Vagina (tissue), 2 donors: ENCODE data around the gene PRSS56.

Source experiments
- POLR2A ChIP-seq, 2 donors: fragments of 450-650 bp; IDR thresholded peaks; one replicate each; pipeline ENCODE4 v1.6.1; 2017; ENCODE audit warnings: antibody characterized with exemption in 2 of 2, mild to moderate bottlenecking in 2 of 2, moderate library complexity in 2 of 2
- POLR2AphosphoS5 ChIP-seq, 2 donors: sonication (generic); formaldehyde crosslinking; IDR thresholded peaks; one replicate each; pipeline ENCODE4 v1.9.0; 2017; ENCODE audit warnings: antibody characterized with exemption in 2 of 2, mild to moderate bottlenecking in 2 of 2, low read depth in 1 of 2; ENCODE audit not compliant: insufficient read depth in 1 of 2
- TF ChIP-seq, protein P1 (sequence below), 3 experiments: fragments of 450-650 bp in 2 of 3; fragments of 200-600 bp in 1 of 3; sonication (generic) in 1 of 3; IDR thresholded peaks; one replicate each; pipeline ENCODE4 v1.5.1; 2017 to 2019; ENCODE audit warnings: antibody characterized with exemption in 3 of 3, mild to moderate bottlenecking in 2 of 3, moderate library complexity in 2 of 3

- TF ChIP-seq, protein P1, sequence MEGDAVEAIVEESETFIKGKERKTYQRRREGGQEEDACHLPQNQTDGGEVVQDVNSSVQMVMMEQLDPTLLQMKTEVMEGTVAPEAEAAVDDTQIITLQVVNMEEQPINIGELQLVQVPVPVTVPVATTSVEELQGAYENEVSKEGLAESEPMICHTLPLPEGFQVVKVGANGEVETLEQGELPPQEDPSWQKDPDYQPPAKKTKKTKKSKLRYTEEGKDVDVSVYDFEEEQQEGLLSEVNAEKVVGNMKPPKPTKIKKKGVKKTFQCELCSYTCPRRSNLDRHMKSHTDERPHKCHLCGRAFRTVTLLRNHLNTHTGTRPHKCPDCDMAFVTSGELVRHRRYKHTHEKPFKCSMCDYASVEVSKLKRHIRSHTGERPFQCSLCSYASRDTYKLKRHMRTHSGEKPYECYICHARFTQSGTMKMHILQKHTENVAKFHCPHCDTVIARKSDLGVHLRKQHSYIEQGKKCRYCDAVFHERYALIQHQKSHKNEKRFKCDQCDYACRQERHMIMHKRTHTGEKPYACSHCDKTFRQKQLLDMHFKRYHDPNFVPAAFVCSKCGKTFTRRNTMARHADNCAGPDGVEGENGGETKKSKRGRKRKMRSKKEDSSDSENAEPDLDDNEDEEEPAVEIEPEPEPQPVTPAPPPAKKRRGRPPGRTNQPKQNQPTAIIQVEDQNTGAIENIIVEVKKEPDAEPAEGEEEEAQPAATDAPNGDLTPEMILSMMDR (IDR thresholded peaks at IDR 0.05), result no peak
- TF ChIP-seq POLR2A (IDR thresholded peaks at IDR 0.05) (no peak), POLR2AphosphoS5 (IDR thresholded peaks at IDR 0.05; ENCODE audit: insufficient read depth in 1 of 2, low read depth in 1 of 2) (no peak)
Measured at GRCh38 chr2:232549655-232550353, 29.6 kb downstream of the PRSS56 start.
